ENCODE measurements around the gene COL5A3. TPM values are rescaled to one million over a fixed set of nuclear protein-coding genes. Genes with fewer than 3 reads are reported as not detected.

The COL5A3 gene
- total and polyA plus RNA-seq, 2 experiments from 2014 or later = 1.0 to 1.2 TPM

DNA sequence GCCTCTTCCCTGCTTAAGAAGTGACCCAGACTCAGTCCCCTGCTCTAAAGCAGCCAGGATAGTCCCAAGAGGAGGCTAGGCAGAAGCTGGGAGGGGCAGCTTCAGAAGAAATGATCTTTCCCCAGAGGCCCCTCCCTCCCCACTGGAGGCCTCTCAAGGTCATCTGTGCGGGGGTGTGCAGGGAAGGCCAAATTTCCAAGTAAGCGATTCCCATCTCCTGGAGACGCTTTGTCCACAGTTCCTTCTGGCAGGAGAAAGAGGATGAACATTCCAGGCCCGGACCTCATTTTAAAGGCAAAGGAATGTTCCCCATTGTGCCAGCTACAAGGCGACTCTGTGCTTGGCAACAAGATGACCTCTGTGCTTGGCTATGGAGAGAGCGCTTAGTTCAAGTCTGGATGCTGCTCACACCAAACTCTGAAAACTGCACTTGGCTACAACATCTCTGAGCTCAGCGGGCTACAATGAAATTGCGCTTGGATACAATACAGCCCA lies 23.5 kb downstream of the COL5A3 start (continued):
- no peak for TF ChIP-seq EZH2 (IDR thresholded peaks at IDR 0.05; ENCODE audit: low read depth, unreplicated experiment)

DNA sequence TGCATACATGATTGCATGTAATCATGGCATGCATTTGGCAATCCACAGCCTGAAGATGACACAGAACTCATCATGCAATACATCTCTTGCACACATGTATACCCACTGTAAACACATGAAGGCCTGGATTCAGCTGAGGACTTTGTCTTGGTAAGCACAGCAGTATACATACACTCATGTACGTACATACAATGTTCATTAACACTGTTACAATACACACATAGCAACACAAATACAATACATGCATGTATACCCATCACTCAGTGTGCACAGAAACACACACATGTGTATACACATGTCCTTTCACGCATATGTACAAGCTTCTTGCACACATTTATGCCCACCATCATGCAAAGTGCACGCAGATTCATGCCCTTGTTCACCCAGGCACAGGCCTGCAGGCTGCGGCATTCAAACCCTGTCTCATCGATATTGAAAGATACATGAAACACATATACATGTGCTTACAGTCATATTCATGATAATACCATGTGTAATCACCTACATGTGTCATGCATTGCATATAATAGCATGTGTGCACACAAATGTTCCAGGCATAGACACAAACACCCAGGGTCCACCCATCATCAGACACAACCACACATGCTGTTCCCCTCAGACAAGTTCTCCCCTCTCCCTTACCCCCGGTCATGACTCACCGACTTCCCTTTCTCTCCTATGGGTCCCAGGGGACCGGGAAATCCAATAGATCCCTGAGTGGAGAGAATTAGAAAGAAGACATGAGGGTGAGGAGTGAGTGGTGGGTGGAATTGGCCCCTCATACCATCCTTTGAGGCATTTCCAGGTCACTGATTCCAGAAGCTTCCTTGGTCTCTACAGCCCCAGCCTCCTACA lies 28.7 kb downstream of the COL5A3 start:
- no peaks in the 10 kb centered on the region for H3K36me3 Mint-ChIP-seq (ENCODE audit: low read depth)
- H3K27me3 Mint-ChIP-seq (ENCODE audit: insufficient read depth, low read depth, poor library complexity) = peaks cover 15% of the 10 kb centered on the region
- H3K27ac ChIP-seq (ENCODE audit: low read depth) = no peak overlapping the region
- no peak for TF ChIP-seq JUNB (IDR thresholded peaks at IDR 0.05; ENCODE audit: unreplicated experiment)
- TF ChIP-seq ZNF331 (CRISPR knock-in tag; IDR thresholded peaks at IDR 0.05; ENCODE audit: low read depth) = no peak
- TF ChIP-seq, protein P1, sequence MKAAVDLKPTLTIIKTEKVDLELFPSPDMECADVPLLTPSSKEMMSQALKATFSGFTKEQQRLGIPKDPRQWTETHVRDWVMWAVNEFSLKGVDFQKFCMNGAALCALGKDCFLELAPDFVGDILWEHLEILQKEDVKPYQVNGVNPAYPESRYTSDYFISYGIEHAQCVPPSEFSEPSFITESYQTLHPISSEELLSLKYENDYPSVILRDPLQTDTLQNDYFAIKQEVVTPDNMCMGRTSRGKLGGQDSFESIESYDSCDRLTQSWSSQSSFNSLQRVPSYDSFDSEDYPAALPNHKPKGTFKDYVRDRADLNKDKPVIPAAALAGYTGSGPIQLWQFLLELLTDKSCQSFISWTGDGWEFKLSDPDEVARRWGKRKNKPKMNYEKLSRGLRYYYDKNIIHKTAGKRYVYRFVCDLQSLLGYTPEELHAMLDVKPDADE (IDR thresholded peaks at IDR 0.05) = no peak
- TF ChIP-seq ZNF114 (CRISPR knock-in tag; IDR thresholded peaks at IDR 0.05) = no peak
- TF ChIP-seq POLR2AphosphoS5 (IDR thresholded peaks at IDR 0.05; ENCODE audit: low read depth) = no peak
- TF ChIP-seq EZH2phosphoT487 (IDR thresholded peaks at IDR 0.05; ENCODE audit: unreplicated experiment) = no peak
- TF ChIP-seq CREB1 (CRISPR knock-in tag; IDR thresholded peaks at IDR 0.05; ENCODE audit: low read depth) = no peak
- no peak for TF ChIP-seq EZH2 (IDR thresholded peaks at IDR 0.05; ENCODE audit: low read depth, unreplicated experiment)
- no peak for TF ChIP-seq STAT1 (IDR thresholded peaks at IDR 0.05; ENCODE audit: unreplicated experiment)
- TF ChIP-seq NANOG (IDR thresholded peaks at IDR 0.05; ENCODE audit: borderline replicate concordance) = no peak
- TF ChIP-seq, protein P2, sequence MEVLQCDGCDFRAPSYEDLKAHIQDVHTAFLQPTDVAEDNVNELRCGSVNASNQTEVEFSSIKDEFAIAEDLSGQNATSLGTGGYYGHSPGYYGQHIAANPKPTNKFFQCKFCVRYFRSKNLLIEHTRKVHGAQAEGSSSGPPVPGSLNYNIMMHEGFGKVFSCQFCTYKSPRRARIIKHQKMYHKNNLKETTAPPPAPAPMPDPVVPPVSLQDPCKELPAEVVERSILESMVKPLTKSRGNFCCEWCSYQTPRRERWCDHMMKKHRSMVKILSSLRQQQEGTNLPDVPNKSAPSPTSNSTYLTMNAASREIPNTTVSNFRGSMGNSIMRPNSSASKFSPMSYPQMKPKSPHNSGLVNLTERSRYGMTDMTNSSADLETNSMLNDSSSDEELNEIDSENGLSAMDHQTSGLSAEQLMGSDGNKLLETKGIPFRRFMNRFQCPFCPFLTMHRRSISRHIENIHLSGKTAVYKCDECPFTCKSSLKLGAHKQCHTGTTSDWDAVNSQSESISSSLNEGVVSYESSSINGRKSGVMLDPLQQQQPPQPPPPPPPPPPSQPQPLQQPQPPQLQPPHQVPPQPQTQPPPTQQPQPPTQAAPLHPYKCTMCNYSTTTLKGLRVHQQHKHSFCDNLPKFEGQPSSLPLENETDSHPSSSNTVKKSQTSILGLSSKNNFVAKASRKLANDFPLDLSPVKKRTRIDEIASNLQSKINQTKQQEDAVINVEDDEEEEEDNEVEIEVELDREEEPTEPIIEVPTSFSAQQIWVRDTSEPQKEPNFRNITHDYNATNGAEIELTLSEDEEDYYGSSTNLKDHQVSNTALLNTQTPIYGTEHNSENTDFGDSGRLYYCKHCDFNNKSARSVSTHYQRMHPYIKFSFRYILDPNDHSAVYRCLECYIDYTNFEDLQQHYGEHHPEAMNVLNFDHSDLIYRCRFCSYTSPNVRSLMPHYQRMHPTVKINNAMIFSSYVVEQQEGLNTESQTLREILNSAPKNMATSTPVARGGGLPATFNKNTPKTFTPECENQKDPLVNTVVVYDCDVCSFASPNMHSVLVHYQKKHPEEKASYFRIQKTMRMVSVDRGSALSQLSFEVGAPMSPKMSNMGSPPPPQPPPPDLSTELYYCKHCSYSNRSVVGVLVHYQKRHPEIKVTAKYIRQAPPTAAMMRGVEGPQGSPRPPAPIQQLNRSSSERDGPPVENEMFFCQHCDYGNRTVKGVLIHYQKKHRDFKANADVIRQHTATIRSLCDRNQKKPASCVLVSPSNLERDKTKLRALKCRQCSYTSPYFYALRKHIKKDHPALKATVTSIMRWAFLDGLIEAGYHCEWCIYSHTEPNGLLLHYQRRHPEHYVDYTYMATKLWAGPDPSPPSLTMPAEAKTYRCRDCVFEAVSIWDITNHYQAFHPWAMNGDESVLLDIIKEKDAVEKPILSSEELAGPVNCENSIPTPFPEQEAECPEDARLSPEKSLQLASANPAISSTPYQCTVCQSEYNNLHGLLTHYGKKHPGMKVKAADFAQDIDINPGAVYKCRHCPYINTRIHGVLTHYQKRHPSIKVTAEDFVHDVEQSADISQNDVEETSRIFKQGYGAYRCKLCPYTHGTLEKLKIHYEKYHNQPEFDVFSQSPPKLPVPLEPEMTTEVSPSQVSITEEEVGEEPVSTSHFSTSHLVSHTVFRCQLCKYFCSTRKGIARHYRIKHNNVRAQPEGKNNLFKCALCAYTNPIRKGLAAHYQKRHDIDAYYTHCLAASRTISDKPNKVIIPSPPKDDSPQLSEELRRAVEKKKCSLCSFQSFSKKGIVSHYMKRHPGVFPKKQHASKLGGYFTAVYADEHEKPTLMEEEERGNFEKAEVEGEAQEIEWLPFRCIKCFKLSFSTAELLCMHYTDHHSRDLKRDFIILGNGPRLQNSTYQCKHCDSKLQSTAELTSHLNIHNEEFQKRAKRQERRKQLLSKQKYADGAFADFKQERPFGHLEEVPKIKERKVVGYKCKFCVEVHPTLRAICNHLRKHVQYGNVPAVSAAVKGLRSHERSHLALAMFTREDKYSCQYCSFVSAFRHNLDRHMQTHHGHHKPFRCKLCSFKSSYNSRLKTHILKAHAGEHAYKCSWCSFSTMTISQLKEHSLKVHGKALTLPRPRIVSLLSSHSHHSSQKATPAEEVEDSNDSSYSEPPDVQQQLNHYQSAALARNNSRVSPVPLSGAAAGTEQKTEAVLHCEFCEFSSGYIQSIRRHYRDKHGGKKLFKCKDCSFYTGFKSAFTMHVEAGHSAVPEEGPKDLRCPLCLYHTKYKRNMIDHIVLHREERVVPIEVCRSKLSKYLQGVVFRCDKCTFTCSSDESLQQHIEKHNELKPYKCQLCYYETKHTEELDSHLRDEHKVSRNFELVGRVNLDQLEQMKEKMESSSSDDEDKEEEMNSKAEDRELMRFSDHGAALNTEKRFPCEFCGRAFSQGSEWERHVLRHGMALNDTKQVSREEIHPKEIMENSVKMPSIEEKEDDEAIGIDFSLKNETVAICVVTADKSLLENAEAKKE (CRISPR knock-in tag; IDR thresholded peaks at IDR 0.05) = no peak
- TF ChIP-seq CTCF (conservative IDR thresholded peaks at IDR 0.05; ENCODE audit: low read depth in 2 of 2) = no peak

More for the DNA sequence above, 28.7 kb downstream of the COL5A3 start:
- DNase-seq (ENCODE audit: low spot score) (no peak), ATAC-seq (no peak)
- no peaks in the 10 kb centered on the region for H4K20me1 ChIP-seq (replicated peaks; ENCODE audit: insufficient read depth)
- no peak overlapping the region for H3K4me2 ChIP-seq
- no peaks in the 10 kb centered on the region for H3K79me2 ChIP-seq (replicated peaks; ENCODE audit: insufficient read depth)
- no peaks in the 10 kb centered on the region for H3K36me3 ChIP-seq (ENCODE audit: insufficient read depth)
- peaks cover 6% of the 10 kb centered on the region; the same call in 1 of the 2 replicates for H3K4me1 ChIP-seq (ENCODE audit: insufficient read depth)
- Mint-ChIP-seq H3K4me1 (peaks cover 5% of the 10 kb centered on the region; the same call in 2 of the 3 replicates), H3K4me3 (no peak overlapping the region), H3K9me3 (no peaks in the 10 kb centered on the region), H3K27ac (no peak overlapping the region)
- no peak overlapping the region for H3K4me3 ChIP-seq
- no peaks in the 10 kb centered on the region for H3K9me2 ChIP-seq (ENCODE audit: insufficient read depth)
- H3K27me3 ChIP-seq (ENCODE audit: insufficient read depth) = no peaks in the 10 kb centered on the region
- no peaks in the 10 kb centered on the region for H3F3A ChIP-seq (replicated peaks; ENCODE audit: low read depth)
- H2AFZ ChIP-seq = no peak overlapping the region
